PFSK-1 (cell line): ENCODE data around the gene MACF1.

ENCODE experiments used
- POLR2AphosphoS5 ChIP-seq: IDR thresholded peaks from 2 replicates; pipeline ENCODE4 v1.6.1; 2012; ENCODE audit warnings: low read depth, mild to moderate bottlenecking, control low read depth, low read length, moderate library complexity
- REST ChIP-seq, 2 experiments: IDR thresholded peaks; 2 replicates each; pipeline versions ENCODE4 v1.6.1 to v1.8.0; 2011 to 2012; ENCODE audit warnings: low read depth in 2 of 2, low read length in 2 of 2, control low read depth in 1 of 2, inconsistent platforms in 1 of 2, mild to moderate bottlenecking in 1 of 2, moderate library complexity in 1 of 2; ENCODE audit not compliant: insufficient read depth in 1 of 2

- TF ChIP-seq REST (IDR thresholded peaks at IDR 0.05; ENCODE audit: insufficient read depth in 1 of 2, low read depth in 2 of 2, low read length in 2 of 2) (no peak), POLR2AphosphoS5 (no peak)
Observed at GRCh38 chr1:39272027-39272797, 67.7 kb downstream of the MACF1 start.
